K562 (cell line): ENCODE data around the gene GAB1. TPM values are rescaled to one million over a fixed set of nuclear protein-coding genes. Genes with fewer than 3 reads are reported as not detected.

Source experiments
- ADNP ChIP-seq: fragments of 200-800 bp; sonication (Bioruptor generic); IDR thresholded peaks from 2 replicates; pipeline ENCODE4 v1.6.1; 2016; ENCODE audit warnings: missing genetic modification characterization, missing compliant biosample characterization
- ARID2 ChIP-seq: fragments of 450-650 bp; IDR thresholded peaks from 2 replicates; pipeline ENCODE4 v1.6.1; 2017; ENCODE audit warnings: antibody characterized with exemption, mild to moderate bottlenecking
- CREB5 ChIP-seq: fragments of 250-450 bp; sonication (Bioruptor Pico); IDR thresholded peaks from 2 replicates; pipeline ENCODE4 v1.5.0; 2020; ENCODE audit warnings: mild to moderate bottlenecking
- CREM ChIP-seq: IDR thresholded peaks from 2 replicates; pipeline ENCODE4 v1.6.1; 2014; ENCODE audit warnings: antibody characterized with exemption, low read depth
- EP300 ChIP-seq: IDR thresholded peaks from 2 replicates; pipeline ENCODE4 v1.6.1; 2012; ENCODE audit warnings: low read length, improper control_type of control experiment
- HDGF ChIP-seq: fragments of 450-650 bp; IDR thresholded peaks from 2 replicates; pipeline ENCODE4 v1.6.1; 2016
- HNRNPUL1 ChIP-seq: fragments of 200-400 bp; formaldehyde crosslinking; IDR thresholded peaks from 2 replicates; pipeline ENCODE4 v1.6.1; 2017; ENCODE audit warnings: low read length
- JUNB ChIP-seq: fragments of 450-650 bp; formaldehyde crosslinking; conservative IDR thresholded peaks from 2 replicates; pipeline ENCODE4 v1.4.0; 2020; ENCODE audit warnings: mild to moderate bottlenecking
- KDM1A ChIP-seq, 2 experiments: fragments of 450-650 bp; IDR thresholded peaks; 2 replicates each; pipeline ENCODE4 v1.6.1; 2016; ENCODE audit warnings: mild to moderate bottlenecking in 2 of 2
- MAZ ChIP-seq, 2 experiments: fragments of 450-650 bp in 1 of 2; sonication (generic) in 1 of 2; formaldehyde crosslinking; IDR thresholded peaks in 1 of 2; conservative IDR thresholded peaks in 1 of 2; 2 replicates each; pipeline versions ENCODE4 v1.4.0 to v1.5.0; 2020; ENCODE audit warnings: mild to moderate bottlenecking in 1 of 2, missing genetic modification reagents in 1 of 2
- MYNN ChIP-seq, 2 experiments: sonication (generic); formaldehyde crosslinking in 1 of 2; IDR thresholded peaks; 2 replicates each; pipeline versions ENCODE4 v1.5.0 to v1.6.1; 2016 to 2020; ENCODE audit warnings: antibody characterized with exemption in 1 of 2, missing genetic modification reagents in 1 of 2
- NBN ChIP-seq: fragments of 450-650 bp; IDR thresholded peaks from 2 replicates; pipeline ENCODE4 v1.6.1; 2016; ENCODE audit warnings: low read depth, mild to moderate bottlenecking
- RBM15 ChIP-seq: fragments of 200-400 bp; formaldehyde crosslinking; IDR thresholded peaks from 2 replicates; pipeline ENCODE4 v1.6.1; 2018; ENCODE audit warnings: mild to moderate bottlenecking, low read length, moderate library complexity; ENCODE audit not compliant: insufficient read depth
- SIN3B ChIP-seq: fragments of 450-650 bp; IDR thresholded peaks from 2 replicates; pipeline ENCODE4 v1.6.1; 2017; ENCODE audit warnings: low read depth, mild to moderate bottlenecking, moderate library complexity
- SMAD3 ChIP-seq: fragments of 450-650 bp; formaldehyde crosslinking; conservative IDR thresholded peaks from 2 replicates; pipeline ENCODE4 v1.4.0; 2020; ENCODE audit warnings: mild to moderate bottlenecking
- ZBTB2 ChIP-seq: fragments of 450-650 bp; IDR thresholded peaks from 2 replicates; pipeline ENCODE4 v1.6.1; 2016; ENCODE audit warnings: antibody characterized with exemption
- ZFP1 ChIP-seq: fragments of 450-650 bp; formaldehyde crosslinking; IDR thresholded peaks from 2 replicates; pipeline ENCODE4 v1.4.0; 2020; ENCODE audit warnings: mild to moderate bottlenecking, mixed read lengths
- ZFPM2 ChIP-seq: fragments of 250-450 bp; sonication (Bioruptor Pico); IDR thresholded peaks from 2 replicates; pipeline ENCODE4 v1.5.1; 2022; ENCODE audit warnings: mild to moderate bottlenecking
- ZNF121 ChIP-seq: sonication (generic); formaldehyde crosslinking; conservative IDR thresholded peaks from 2 replicates; pipeline ENCODE4 v1.8.0; 2022; ENCODE audit warnings: missing genetic modification reagents
- ZNF165 ChIP-seq: fragments of 250-450 bp; sonication (Bioruptor Pico); IDR thresholded peaks from 2 replicates; pipeline ENCODE4 v1.4.0; 2020; ENCODE audit warnings: borderline replicate concordance
- ZNF24 ChIP-seq: fragments of 450-650 bp; IDR thresholded peaks from 2 replicates; pipeline ENCODE4 v1.6.1; 2016
- ZNF408 ChIP-seq: fragments of 250-450 bp; sonication (Bioruptor Pico); IDR thresholded peaks from 2 replicates; pipeline ENCODE4 v1.4.0; 2020; ENCODE audit warnings: low read depth, mild to moderate bottlenecking, moderate library complexity
- ZNF644 ChIP-seq: fragments of 200-800 bp; sonication (Bioruptor generic); IDR thresholded peaks from 2 replicates; pipeline ENCODE4 v1.6.1; 2016; ENCODE audit warnings: low read depth, missing genetic modification characterization, missing compliant biosample characterization
- ZNF699 ChIP-seq: fragments of 250-450 bp; sonication (Bioruptor Pico); IDR thresholded peaks from 2 replicates; pipeline ENCODE4 v1.8.0; 2021; ENCODE audit warnings: mild to moderate bottlenecking, moderate library complexity; ENCODE audit not compliant: insufficient replicate concordance
- ZNF785 ChIP-seq: fragments of 250-450 bp; sonication (Bioruptor Pico); IDR thresholded peaks from 2 replicates; pipeline ENCODE4 v1.4.0; 2020; ENCODE audit warnings: mild to moderate bottlenecking
- polyA plus RNA-seq, 8 experiments: library from polyadenylated mRNA; depleted of rRNA in 4 of 8; stranded (reverse) in 5 of 8; unstranded in 3 of 8; fragments of >200 nt; fragmentation: Nextera tagmentation in 2 of 8; fragmentation: Illumina TruSeq in 1 of 8; extraction: Ambion mirVana in 2 of 8; extraction: Trizol in 1 of 8; gene quantifications; 2 replicates each; pipeline versions ENCODE4 v1.2.1 to v1.2.3, GENCODE V29; 2011 to 2014; ENCODE audit warnings: inconsistent platforms in 1 of 8, missing spikeins in 1 of 8
- total RNA-seq, 7 experiments: library from RNA; depleted of rRNA in 6 of 7; stranded (reverse); fragments of >200 nt in 6 of 7; fragmentation: Illumina TruSeq in 2 of 7; extraction: Trizol in 2 of 7; gene quantifications; 2 replicates each; pipeline versions ENCODE4 v1.2.1 to v1.2.3, GENCODE V29; 2011 to 2021; ENCODE audit warnings: low replicate concordance in 1 of 7
- TF ChIP-seq, protein P1 (sequence below), 2 experiments: fragments of 450-650 bp; IDR thresholded peaks; 2 replicates each; pipeline ENCODE4 v1.6.1; 2016

Gene GAB1
- total and polyA plus RNA-seq, 9 of the 15 experiments (the other 6 are each of a cell fraction or from before 2014, with no cell fraction given) = 1.3 to 14.6 (median 7.5) TPM

DNA sequence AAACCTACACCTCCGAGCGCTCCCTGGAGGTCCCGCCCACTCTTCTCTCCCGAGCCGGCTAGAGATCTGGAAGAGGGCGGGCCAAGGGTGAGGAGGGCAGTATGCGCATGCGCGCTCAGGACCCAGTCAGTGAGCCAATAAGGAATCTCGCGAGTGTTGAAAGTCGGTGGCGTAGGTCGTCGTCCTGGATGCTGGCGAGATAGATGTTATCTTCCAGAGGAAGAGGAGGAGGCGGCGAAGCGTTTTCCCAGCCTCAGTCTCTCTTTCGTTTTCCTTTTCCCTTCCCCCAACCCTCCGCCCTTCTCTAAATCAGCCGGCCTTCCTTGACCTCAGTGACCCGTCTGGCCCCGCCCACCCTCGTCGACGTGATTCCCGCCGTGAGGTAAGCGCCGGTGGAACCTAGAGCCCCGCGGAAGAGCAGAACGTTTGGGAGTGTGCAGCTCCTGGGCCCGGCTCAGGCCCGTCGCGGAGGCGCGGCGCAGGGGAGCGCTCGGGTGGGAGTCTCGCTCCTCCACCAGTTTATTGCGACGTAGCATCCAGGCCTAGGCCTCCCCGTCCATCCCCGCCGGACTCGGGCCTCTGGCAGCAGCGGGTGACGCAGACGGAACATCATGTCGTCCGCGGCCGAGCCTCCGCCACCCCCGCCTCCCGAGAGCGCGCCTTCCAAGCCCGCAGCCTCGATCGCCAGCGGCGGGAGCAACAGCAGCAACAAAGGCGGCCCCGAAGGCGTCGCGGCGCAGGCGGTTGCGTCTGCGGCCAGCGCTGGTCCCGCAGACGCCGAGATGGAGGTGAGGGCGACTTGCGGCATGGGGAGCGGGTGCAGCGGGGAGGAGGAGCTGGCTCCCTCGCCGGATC, 176.9 kb downstream of the GAB1 start, which contains the start of gene SMARCA5 (continued):
- no peak for TF ChIP-seq ZFP1 (CRISPR knock-in tag)
- no peak for TF ChIP-seq ZNF121 (CRISPR knock-in tag)
- peak; percentile 98 for TF ChIP-seq ZBTB2
- TF ChIP-seq RBM15 = no peak
- TF ChIP-seq ZNF699 (CRISPR knock-in tag) = no peak
- no peak for TF ChIP-seq ZNF785 (CRISPR knock-in tag)
- TF ChIP-seq ZNF165 (CRISPR knock-in tag) = no peak
- no peak for TF ChIP-seq ARID2
- TF ChIP-seq EP300 = no peak
- no peak for TF ChIP-seq ZNF408 (CRISPR knock-in tag)
- TF ChIP-seq SMAD3 (CRISPR knock-in tag) = no peak
- TF ChIP-seq CREB5 (CRISPR knock-in tag) = no peak
- TF ChIP-seq CREM = peak; percentile 70
- 0 out of 2 replicates have a peak, but pooled peaks have one; percentile 27 for TF ChIP-seq SIN3B
- TF ChIP-seq ADNP (tag) = no peak
- TF ChIP-seq HNRNPUL1 = no peak
- no peak for TF ChIP-seq HDGF
- TF ChIP-seq KDM1A (IDR thresholded peaks at IDR 0.05) = peak; percentile 34 to 40; a peak in 2 of 4 replicates
- TF ChIP-seq, protein P1, sequence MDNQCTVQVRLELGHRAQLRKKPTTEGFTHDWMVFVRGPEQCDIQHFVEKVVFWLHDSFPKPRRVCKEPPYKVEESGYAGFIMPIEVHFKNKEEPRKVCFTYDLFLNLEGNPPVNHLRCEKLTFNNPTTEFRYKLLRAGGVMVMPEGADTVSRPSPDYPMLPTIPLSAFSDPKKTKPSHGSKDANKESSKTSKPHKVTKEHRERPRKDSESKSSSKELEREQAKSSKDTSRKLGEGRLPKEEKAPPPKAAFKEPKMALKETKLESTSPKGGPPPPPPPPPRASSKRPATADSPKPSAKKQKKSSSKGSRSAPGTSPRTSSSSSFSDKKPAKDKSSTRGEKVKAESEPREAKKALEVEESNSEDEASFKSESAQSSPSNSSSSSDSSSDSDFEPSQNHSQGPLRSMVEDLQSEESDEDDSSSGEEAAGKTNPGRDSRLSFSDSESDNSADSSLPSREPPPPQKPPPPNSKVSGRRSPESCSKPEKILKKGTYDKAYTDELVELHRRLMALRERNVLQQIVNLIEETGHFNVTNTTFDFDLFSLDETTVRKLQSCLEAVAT (IDR thresholded peaks at IDR 0.05) = peak in 1 of 2 experiments; percentile 64; a peak in 2 of 4 replicates
- TF ChIP-seq ZNF644 (tag) = no peak
- no peak for TF ChIP-seq JUNB (CRISPR knock-in tag)
- peak; percentile 42; the same call in 1 of the 2 replicates for TF ChIP-seq ZNF24
- no peak for TF ChIP-seq ZFPM2 (CRISPR knock-in tag)
- peak in 1 of 2 experiments; percentile 44; a peak in 1 of 4 replicates for TF ChIP-seq MAZ (CRISPR knock-in tag; conservative IDR thresholded peaks at IDR 0.05 in 1 of 2, IDR thresholded peaks at IDR 0.05 in 1 of 2)
- TF ChIP-seq MYNN (IDR thresholded peaks at IDR 0.05) = no peak
- no peak for TF ChIP-seq MYNN (CRISPR knock-in tag; IDR thresholded peaks at IDR 0.05)
- TF ChIP-seq NBN = peak; percentile 70; the same call in 1 of the 2 replicates
